Lower leg skin (tissue), 3 donors: Measurements from ENCODE around the gene ZNF385B.

Source experiments
- CTCF ChIP-seq, 3 donors: fragments of 450-650 bp; IDR thresholded peaks; one replicate each; pipeline ENCODE4 v1.5.1; 2016; ENCODE audit warnings: antibody characterized with exemption in 3 of 3, mild to moderate bottlenecking in 3 of 3, moderate library complexity in 2 of 3
- POLR2A ChIP-seq, 2 donors: fragments of 450-650 bp; IDR thresholded peaks; one replicate each; pipeline ENCODE4 v1.6.1; 2016 to 2017; ENCODE audit warnings: antibody characterized with exemption in 2 of 2, mild to moderate bottlenecking in 1 of 2, moderate library complexity in 1 of 2

DNA sequence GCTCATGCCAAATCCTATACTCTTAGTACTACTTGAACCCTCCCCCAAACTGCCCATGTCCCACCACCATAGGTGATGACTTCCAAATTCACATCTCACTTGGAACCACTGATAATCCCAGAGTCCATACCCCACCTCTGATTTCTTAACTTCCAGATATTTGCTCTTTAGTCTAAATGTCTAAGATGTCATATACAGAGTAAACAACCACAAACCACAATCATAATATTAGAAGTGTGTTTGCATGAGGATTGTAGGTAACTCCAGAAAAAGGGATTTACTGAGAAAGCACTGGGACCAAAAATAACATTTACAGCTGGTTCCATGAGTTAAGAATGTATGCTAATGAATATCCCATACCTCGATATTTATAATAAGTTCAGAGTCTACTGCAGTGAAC is 146.2 kb downstream of the ZNF385B start:
- TF ChIP-seq CTCF (IDR thresholded peaks at IDR 0.05): no peak
- no peak for TF ChIP-seq POLR2A (IDR thresholded peaks at IDR 0.05)
